ENCODE results near the gene MIEF1. TPM values are rescaled to one million over a fixed set of nuclear protein-coding genes. Genes with fewer than 3 reads are reported as not detected.

Gene MIEF1
- polyA plus RNA-seq, 1 experiment, result 21.0 TPM

DNA sequence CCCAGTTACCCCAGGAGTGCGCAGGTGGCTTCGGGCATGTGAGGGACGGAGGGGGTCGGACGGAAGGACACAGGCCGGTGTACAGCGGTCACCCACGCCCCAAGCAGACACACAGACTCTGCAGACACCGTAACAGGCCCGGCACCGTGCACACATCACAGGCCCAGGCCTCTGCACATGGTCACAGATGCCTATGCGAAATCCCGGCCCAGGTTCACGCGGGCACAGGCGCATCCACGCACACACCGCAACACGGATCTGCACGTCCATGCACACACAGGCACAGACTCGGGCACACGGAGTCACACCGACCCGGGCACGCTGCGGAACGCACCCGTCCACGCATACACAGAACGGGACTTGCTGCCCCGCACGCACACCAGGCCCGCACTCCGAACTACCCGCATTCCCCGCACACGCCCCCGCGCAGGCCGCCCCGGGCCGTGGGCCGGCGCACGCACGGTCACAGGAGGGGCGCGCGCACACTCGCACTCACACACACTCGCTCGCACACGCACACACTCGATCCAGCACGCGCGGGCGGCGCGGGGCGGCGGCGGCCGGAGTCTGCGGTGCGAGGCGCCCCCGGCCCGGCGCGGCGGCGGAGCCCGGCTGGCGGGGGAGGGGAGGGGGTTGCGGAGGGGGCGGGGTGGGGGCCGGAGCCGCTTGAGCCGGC is 45.4 kb upstream of the MIEF1 start, which contains the start of gene MGAT3:
Gene MGAT3 (plus strand): TSS at position 491 of the 676 bp plus-strand sequence. CDS start 30,336 bp downstream, outside the sequence.
- no peak for DNase-seq (ENCODE audit: low read depth)
- Histone ChIP-seq H3K27me3 (ENCODE audit: control insufficient read depth, insufficient read depth, low read length) (peaks cover 29% of the 10 kb centered on the region), H3K36me3 (ENCODE audit: control insufficient read depth, insufficient read depth, low read length) (no peaks in the 10 kb centered on the region), H3K4me3 (ENCODE audit: low read depth, low read length) (no peak within 1 kb of the TSS)
- TF ChIP-seq, protein P1, sequence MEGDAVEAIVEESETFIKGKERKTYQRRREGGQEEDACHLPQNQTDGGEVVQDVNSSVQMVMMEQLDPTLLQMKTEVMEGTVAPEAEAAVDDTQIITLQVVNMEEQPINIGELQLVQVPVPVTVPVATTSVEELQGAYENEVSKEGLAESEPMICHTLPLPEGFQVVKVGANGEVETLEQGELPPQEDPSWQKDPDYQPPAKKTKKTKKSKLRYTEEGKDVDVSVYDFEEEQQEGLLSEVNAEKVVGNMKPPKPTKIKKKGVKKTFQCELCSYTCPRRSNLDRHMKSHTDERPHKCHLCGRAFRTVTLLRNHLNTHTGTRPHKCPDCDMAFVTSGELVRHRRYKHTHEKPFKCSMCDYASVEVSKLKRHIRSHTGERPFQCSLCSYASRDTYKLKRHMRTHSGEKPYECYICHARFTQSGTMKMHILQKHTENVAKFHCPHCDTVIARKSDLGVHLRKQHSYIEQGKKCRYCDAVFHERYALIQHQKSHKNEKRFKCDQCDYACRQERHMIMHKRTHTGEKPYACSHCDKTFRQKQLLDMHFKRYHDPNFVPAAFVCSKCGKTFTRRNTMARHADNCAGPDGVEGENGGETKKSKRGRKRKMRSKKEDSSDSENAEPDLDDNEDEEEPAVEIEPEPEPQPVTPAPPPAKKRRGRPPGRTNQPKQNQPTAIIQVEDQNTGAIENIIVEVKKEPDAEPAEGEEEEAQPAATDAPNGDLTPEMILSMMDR (IDR thresholded peaks at IDR 0.05; ENCODE audit: insufficient read depth, low read depth, low read length), result no peak
- CTCF ChIA-PET, result no interaction called here
- POLR2A ChIA-PET, result no interaction called here

DNA sequence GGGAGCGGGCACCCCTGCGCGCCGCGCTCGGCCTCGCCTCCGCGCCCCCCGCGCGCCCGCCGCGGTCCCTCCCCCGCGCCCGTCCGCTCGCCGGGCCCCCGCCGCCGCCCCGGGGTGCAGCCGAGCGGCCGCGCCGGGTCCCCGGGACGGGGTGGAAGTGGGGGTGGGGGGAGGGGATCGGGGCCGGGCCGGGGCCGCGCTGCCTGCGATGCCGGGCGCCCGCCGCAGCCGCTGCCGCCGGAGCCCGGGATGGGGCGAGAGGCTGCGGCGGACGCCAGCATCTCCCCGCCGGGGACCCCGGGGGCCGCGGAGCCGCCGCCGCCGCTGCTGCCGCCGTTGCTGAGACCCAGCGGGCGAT is 44.9 kb upstream of the MIEF1 start:
- ChIA-PET POLR2A (no interaction called here), CTCF (no interaction called here)
- no peak overlapping the region for H3K4me3 ChIP-seq (ENCODE audit: low read depth, low read length)
- no peaks in the 10 kb centered on the region for H3K36me3 ChIP-seq (ENCODE audit: control insufficient read depth, insufficient read depth, low read length)
- no peak for DNase-seq (ENCODE audit: low read depth)
- H3K27me3 ChIP-seq (ENCODE audit: control insufficient read depth, insufficient read depth, low read length), result peaks cover 29% of the 10 kb centered on the region
- TF ChIP-seq, protein P1 (IDR thresholded peaks at IDR 0.05; ENCODE audit: insufficient read depth, low read depth, low read length), result no peak

DNA sequence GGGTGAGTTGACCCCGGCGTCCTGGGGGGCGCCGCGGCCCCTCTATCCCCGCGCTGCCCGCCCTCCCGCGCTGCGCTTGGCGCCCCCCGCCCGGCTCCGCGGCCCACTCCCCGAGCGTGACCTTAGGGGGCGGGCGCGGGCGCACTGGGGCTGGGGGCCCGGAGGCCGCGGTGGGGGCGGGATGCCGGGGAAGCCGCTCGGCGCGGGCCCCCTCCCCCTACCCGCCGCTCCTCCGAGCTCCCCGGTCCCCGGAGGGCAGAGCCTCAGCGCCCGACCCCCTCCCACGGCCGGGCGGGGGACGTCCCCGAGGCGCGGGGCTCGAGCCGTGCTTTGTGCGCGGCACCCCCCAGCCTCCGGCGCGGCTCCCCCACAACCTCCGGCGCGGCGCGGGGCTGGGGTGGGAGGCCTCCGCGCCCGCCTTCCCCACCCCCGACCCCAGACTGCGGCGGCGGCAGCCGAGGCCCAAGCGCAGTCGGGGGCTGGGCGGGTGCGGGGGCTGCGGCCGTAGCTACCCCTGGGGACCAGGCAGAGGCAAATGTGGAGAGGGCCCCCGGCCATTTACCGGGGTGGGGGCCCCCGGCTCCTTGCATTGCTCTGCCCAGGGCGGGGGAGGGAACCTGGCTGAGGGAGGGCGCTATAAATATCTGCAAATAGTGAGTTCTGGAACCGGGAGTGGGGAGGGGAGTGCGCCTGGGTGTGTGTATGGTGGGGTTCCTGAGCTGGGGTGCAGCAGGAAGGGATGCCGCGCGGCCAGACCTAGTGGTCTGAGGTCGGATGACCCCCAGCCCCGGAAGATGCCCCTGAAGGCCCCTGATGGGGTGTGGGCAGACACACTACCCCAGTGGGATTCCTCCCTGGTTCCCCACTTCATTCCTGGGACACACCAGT is 44.3 kb upstream of the MIEF1 start:
- no peaks in the 10 kb centered on the region for H3K36me3 ChIP-seq (ENCODE audit: control insufficient read depth, insufficient read depth, low read length)
- no peak for DNase-seq (ENCODE audit: low read depth)
- ChIA-PET POLR2A (no interaction called here), CTCF (no interaction called here)
- TF ChIP-seq, protein P1 (IDR thresholded peaks at IDR 0.05; ENCODE audit: insufficient read depth, low read depth, low read length), result no peak
- no peak overlapping the region for H3K4me3 ChIP-seq (ENCODE audit: low read depth, low read length)
- peaks cover 29% of the 10 kb centered on the region for H3K27me3 ChIP-seq (ENCODE audit: control insufficient read depth, insufficient read depth, low read length)

DNA sequence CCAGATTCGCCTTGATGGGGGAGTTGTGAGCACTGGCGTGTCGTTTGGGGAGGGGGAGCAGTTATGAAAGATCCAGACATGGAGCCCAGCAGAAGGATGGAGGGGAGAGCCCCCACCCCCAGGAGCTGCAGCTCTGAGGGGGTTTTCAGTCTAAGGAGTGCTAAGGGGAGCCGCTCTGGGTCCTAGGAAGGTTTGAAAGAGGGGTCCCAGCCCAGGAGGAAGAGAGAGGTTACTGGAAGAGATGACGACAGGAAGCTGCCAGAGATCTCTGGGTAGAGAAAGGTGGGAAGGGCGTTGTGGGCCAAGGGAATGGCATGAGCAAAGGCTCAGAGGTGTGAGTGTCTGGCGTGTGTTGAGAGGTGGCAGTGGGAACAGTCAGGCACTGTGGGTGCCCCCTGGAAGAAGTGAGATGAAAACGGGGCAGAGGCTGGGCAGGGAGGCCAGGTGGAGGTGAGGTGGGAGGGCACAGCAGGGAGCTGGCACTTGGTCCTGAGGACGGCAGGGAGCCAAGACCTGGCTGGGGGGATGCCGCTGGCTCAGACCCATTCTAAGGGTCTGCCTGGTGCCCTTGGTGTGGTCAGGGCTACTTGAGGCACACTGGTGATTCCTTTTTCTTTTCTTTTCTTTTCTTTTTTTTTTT is 43.5 kb upstream of the MIEF1 start:
- ChIA-PET CTCF (interaction anchor here (0.6 kb wide), 1 partner anchor 483 kb away, joined by 3 read pairs; no protein-coding TSS in a partner anchor), POLR2A (no interaction called here)
- no peak for DNase-seq (ENCODE audit: low read depth)
- Histone ChIP-seq H3K4me3 (ENCODE audit: low read depth, low read length) (no peak overlapping the region), H3K36me3 (ENCODE audit: control insufficient read depth, insufficient read depth, low read length) (no peaks in the 10 kb centered on the region), H3K27me3 (ENCODE audit: control insufficient read depth, insufficient read depth, low read length) (peaks cover 29% of the 10 kb centered on the region)
- TF ChIP-seq, protein P1 (IDR thresholded peaks at IDR 0.05; ENCODE audit: insufficient read depth, low read depth, low read length), result no peak

DNA sequence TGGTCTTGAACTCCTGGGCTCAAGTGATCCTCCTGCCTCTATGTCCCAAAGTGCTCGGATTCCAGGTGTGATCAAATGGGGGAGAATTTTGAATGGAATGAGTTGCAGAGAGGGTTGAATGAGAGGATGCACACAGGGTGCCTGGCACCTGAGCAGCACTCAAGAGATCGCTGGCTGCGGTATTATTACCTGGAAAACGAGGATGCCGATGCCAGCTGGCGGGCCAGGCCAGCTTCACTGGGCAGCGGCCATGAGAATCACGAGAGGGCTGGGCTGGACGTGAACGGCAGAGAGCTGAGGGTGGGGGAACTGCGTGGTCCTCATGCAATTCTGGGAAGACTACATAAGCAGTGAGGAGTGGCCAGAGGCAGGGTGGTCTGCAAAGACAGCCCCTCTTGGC is 42.4 kb upstream of the MIEF1 start:
- no peak for DNase-seq (ENCODE audit: low read depth)
- no peaks in the 10 kb centered on the region for H3K36me3 ChIP-seq (ENCODE audit: control insufficient read depth, insufficient read depth, low read length)
- TF ChIP-seq, protein P1 (IDR thresholded peaks at IDR 0.05; ENCODE audit: insufficient read depth, low read depth, low read length), result no peak
- ChIA-PET CTCF (interaction anchor here (1.0 kb wide), 1 partner anchor 60 kb away, joined by 3 read pairs; the partner anchor contains the start of gene ATF4), POLR2A (no interaction called here)
- peaks cover 27% of the 10 kb centered on the region for H3K27me3 ChIP-seq (ENCODE audit: control insufficient read depth, insufficient read depth, low read length)
- H3K4me3 ChIP-seq (ENCODE audit: low read depth, low read length), result no peak overlapping the region
